Stomach (tissue), 19 donors: ENCODE data around the gene MTCH1. TPM values are rescaled to one million over a fixed set of nuclear protein-coding genes. Genes with fewer than 3 reads are reported as not detected.

Experiments used
- DNase-seq, 2 donors: peaks; one replicate each; pipeline versions ENCODE4 v3.0.0 to v3.0.0-alpha.2; 2013 to 2019
- H3K27ac ChIP-seq, 5 donors: fragments of 200-600 bp in 4 of 5; sonication (generic) in 4 of 5; one replicate each; pipeline ENCODE4 v1.5.1; 2013 to 2019; ENCODE audit warnings: mild to moderate bottlenecking in 1 of 5, moderate library complexity in 1 of 5
- H3K27me3 ChIP-seq, 3 donors: fragments of 200-600 bp; sonication (generic); one replicate each; pipeline ENCODE4 v1.5.1; 2017 to 2019; ENCODE audit warnings: mixed run types in 1 of 3
- H3K36me3 ChIP-seq, 4 donors: fragments of 200-600 bp; sonication (generic); 1 replicate in 3 of 4; 2 replicates in 1 of 4; pipeline ENCODE4 v1.5.1; 2016 to 2019
- H3K4me1 ChIP-seq, 4 donors: fragments of 200-600 bp; sonication (generic); one replicate each; pipeline ENCODE4 v1.5.1; 2016 to 2019
- H3K4me3 ChIP-seq, 4 donors: fragments of 200-600 bp; sonication (generic) in 3 of 4; one replicate each; pipeline ENCODE4 v1.5.1; 2016 to 2019; ENCODE audit warnings: mild to moderate bottlenecking in 1 of 4
- H3K9me3 ChIP-seq, 4 donors: fragments of 200-600 bp; sonication (generic); one replicate each; pipeline ENCODE4 v1.5.1; 2016 to 2019
- EP300 ChIP-seq: sonication (generic); formaldehyde crosslinking; IDR thresholded peaks from one replicate; pipeline ENCODE4 v1.6.1; 2017; ENCODE audit warnings: antibody characterized with exemption
- POLR2A ChIP-seq, 4 donors: fragments of 450-650 bp; IDR thresholded peaks; one replicate each; pipeline ENCODE4 v1.6.1; 2016; ENCODE audit warnings: antibody characterized with exemption in 4 of 4, control low read depth in 2 of 4, mild to moderate bottlenecking in 1 of 4, moderate library complexity in 1 of 4
- POLR2AphosphoS5 ChIP-seq, 3 donors: sonication (generic); formaldehyde crosslinking; IDR thresholded peaks; one replicate each; pipeline ENCODE4 v1.6.1; 2016; ENCODE audit warnings: antibody characterized with exemption in 3 of 3
- WGBS, 5 donors: extraction: QIAGEN DNeasy Blood & Tissue Kit in 3 of 5; methylation state at CpG; one replicate each; pipeline versions ENCODE4 v1.1.5 to v1.1.7; 2013 to 2018; 5-methylcytosine and 5-hydroxymethylcytosine counted together
- intact Hi-C: fragments of 100-400 bp; cut with DNase I; formaldehyde crosslinking; loops from one replicate; pipeline ENCODE4 v1.15.1; 2023; ENCODE audit warnings: low total_unique reads
- long read RNA-seq, 10 donors: transcript quantifications; one replicate each; lab custom pipeline, GENCODE V29; 2026
- polyA plus RNA-seq, 3 donors: library from polyadenylated mRNA; stranded (reverse); fragments of 200-250 nt; gene quantifications; one replicate each; pipeline ENCODE4 v1.2.3, GENCODE V29; 2013
- total RNA-seq, 5 donors: library from RNA; depleted of rRNA; stranded (reverse); fragments of >200 nt; gene quantifications; one replicate each; pipeline versions ENCODE4 v1.1.0 to v1.2.3, GENCODE V29; 2014 to 2016
- TF ChIP-seq, protein P1 (sequence below), 7 experiments: fragments of 450-650 bp in 4 of 7; fragments of 200-600 bp in 3 of 7; sonication (generic) in 3 of 7; IDR thresholded peaks; one replicate each; pipeline ENCODE4 v1.5.1; 2016 to 2019; ENCODE audit warnings: antibody characterized with exemption in 7 of 7, control low read depth in 2 of 7, mild to moderate bottlenecking in 1 of 7
- donor health status: healthy with polysubstance abuse.
- donor health status: Bipolar disorder and iron deficiency.
- donor health status: healthy.

Gene MTCH1, protein sequence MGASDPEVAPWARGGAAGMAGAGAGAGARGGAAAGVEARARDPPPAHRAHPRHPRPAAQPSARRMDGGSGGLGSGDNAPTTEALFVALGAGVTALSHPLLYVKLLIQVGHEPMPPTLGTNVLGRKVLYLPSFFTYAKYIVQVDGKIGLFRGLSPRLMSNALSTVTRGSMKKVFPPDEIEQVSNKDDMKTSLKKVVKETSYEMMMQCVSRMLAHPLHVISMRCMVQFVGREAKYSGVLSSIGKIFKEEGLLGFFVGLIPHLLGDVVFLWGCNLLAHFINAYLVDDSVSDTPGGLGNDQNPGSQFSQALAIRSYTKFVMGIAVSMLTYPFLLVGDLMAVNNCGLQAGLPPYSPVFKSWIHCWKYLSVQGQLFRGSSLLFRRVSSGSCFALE
- total RNA-seq (100 to 1,000 TPM; 123 to 202 (median 189) TPM), polyA plus RNA-seq (100 to 1,000 TPM; 110 to 172 (median 122) TPM)
- long read RNA-seq, donor 1, transcript MTCH1-201 (12 exons, 2,006 nt) = minor isoform, 13 of 37 reads
- long read RNA-seq, donor 1, transcript MTCH1-202 (12 exons, 2,057 nt) = major isoform, 22 of 37 reads
- long read RNA-seq, donor 1, partial matches to known transcripts = 0 of 37 reads
- long read RNA-seq, donor 1, other reads (novel, unspliced or antisense) = 0 of 37 reads
- long read RNA-seq, donor 2, transcript MTCH1-202 (12 exons, 2,057 nt) = major isoform, 36 of 78 reads
- long read RNA-seq, donor 2, transcript MTCH1-201 (12 exons, 2,006 nt) = minor isoform, 32 of 78 reads
- long read RNA-seq, donor 2, partial matches to known transcripts = 6 of 78 reads
- long read RNA-seq, donor 2, other reads (novel, unspliced or antisense) = 0 of 78 reads
- long read RNA-seq, donor 3, transcript MTCH1-201 (12 exons, 2,006 nt) = major isoform, 11 of 18 reads
- long read RNA-seq, donor 3, transcript MTCH1-202 (12 exons, 2,057 nt) = minor isoform, 5 of 18 reads
- long read RNA-seq, donor 3, partial matches to known transcripts = 0 of 18 reads
- long read RNA-seq, donor 3, other reads (novel, unspliced or antisense) = 0 of 18 reads
- long read RNA-seq, donor 4, partial matches to known transcripts = 0 of 6 reads
- long read RNA-seq, donor 4, other reads (novel, unspliced or antisense) = 0 of 6 reads
- long read RNA-seq, donor 5, transcript MTCH1-201 (12 exons, 2,006 nt) = major isoform, 34 of 71 reads
- long read RNA-seq, donor 5, transcript MTCH1-202 (12 exons, 2,057 nt) = minor isoform, 32 of 71 reads
- long read RNA-seq, donor 5, partial matches to known transcripts = 0 of 71 reads
- long read RNA-seq, donor 5, other reads (novel, unspliced or antisense) = 0 of 71 reads
- long read RNA-seq, donor 6, transcript MTCH1-204 (11 exons, 1,572 nt) = minor isoform, 5 of 165 reads
- long read RNA-seq, donor 6, transcript MTCH1-201 (12 exons, 2,006 nt) = major isoform, 65 of 165 reads
- long read RNA-seq, donor 6, transcript MTCH1-202 (12 exons, 2,057 nt) = minor isoform, 54 of 165 reads
- long read RNA-seq, donor 6, partial matches to known transcripts = 40 of 165 reads
- long read RNA-seq, donor 6, other reads (novel, unspliced or antisense) = 0 of 165 reads
- long read RNA-seq, donor 7, transcript MTCH1-202 (12 exons, 2,057 nt) = major isoform, 40 of 81 reads
- long read RNA-seq, donor 7, transcript MTCH1-201 (12 exons, 2,006 nt) = minor isoform, 32 of 81 reads
- long read RNA-seq, donor 7, partial matches to known transcripts = 5 of 81 reads
- long read RNA-seq, donor 7, other reads (novel, unspliced or antisense) = 0 of 81 reads
- long read RNA-seq, donor 8, transcript MTCH1-201 (12 exons, 2,006 nt) = major isoform, 21 of 44 reads
- long read RNA-seq, donor 8, transcript MTCH1-202 (12 exons, 2,057 nt) = minor isoform, 19 of 44 reads
- long read RNA-seq, donor 8, partial matches to known transcripts = 0 of 44 reads
- long read RNA-seq, donor 8, other reads (novel, unspliced or antisense) = 0 of 44 reads
- long read RNA-seq, donor 9, transcript MTCH1-201 (12 exons, 2,006 nt) = major isoform, 27 of 121 reads
- long read RNA-seq, donor 9, transcript MTCH1-202 (12 exons, 2,057 nt) = minor isoform, 20 of 121 reads
- long read RNA-seq, donor 9, partial matches to known transcripts = 72 of 121 reads
- long read RNA-seq, donor 9, other reads (novel, unspliced or antisense) = 0 of 121 reads
- long read RNA-seq, donor 10, transcript MTCH1-202 (12 exons, 2,057 nt) = minor isoform, 7 of 16 reads
- long read RNA-seq, donor 10, transcript MTCH1-201 (12 exons, 2,006 nt) = major isoform, 9 of 16 reads
- long read RNA-seq, donor 10, partial matches to known transcripts = 0 of 16 reads
- long read RNA-seq, donor 10, other reads (novel, unspliced or antisense) = 0 of 16 reads

DNA sequence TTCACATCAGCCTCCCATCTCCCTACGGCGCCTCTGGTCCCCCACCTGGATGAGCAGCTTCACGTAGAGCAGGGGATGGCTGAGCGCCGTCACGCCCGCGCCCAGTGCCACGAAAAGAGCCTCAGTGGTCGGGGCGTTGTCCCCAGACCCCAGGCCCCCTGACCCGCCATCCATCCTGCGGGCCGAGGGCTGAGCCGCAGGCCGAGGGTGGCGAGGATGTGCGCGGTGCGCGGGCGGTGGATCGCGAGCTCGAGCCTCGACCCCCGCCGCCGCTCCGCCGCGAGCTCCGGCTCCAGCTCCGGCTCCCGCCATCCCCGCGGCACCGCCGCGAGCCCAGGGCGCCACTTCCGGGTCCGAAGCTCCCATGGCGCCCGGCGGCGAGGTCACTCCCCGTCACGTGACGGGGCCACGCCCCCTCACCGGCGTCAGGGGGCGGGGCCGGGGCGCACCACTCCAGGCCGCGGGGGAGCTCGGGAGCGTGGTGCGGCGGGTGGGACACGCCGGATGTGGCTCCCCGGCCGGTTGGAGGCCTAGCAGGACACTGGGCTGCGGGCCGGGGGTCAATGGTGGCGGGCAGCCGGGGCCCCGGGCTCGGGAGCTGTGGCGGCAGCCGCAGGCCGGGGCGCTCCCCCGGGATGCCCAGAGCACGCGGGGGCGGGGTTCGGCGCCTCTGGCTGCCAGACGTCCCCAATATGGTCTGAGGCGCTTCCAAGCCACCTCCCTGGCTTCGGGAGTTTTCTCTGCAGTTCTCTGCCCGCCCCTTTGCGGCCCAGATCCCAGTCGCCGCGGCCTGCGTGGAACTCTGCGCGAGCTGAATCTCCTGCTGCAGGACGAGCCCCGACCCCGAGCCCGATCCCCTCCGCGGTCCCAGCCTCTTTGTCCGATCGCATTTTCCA lies at the start of gene MTCH1:
Gene MTCH1 (minus strand): TSS at position 389 of the 896 bp plus-strand sequence. CDS start 23 bp downstream, at position 366.
- intact Hi-C loops = no loop called here
- DNase-seq = peak; percentile 92 to 96
- Histone ChIP-seq H3K4me1 (peaks cover 34 to 55% (median 48%) of the 10 kb centered on the region in 4 donors), H3K36me3 (peaks cover 0 to 14% (median 9%) of the 10 kb centered on the region in 4 donors), H3K4me3 (peak within 1 kb of the TSS; percentile 91 to 100 (median 94)), H3K27ac (peak within 1 kb of the TSS; percentile 97 to 99 (median 99)), H3K27me3 (no peaks in the 10 kb centered on the region), H3K9me3 (no peaks in the 10 kb centered on the region)
- TF ChIP-seq EP300 (no peak), POLR2AphosphoS5 (IDR thresholded peaks at IDR 0.05) (peak; percentile 92 to 97 (median 96)), POLR2A (IDR thresholded peaks at IDR 0.05) (peak in 1 of 4 donors; percentile 9)
- TF ChIP-seq, protein P1, sequence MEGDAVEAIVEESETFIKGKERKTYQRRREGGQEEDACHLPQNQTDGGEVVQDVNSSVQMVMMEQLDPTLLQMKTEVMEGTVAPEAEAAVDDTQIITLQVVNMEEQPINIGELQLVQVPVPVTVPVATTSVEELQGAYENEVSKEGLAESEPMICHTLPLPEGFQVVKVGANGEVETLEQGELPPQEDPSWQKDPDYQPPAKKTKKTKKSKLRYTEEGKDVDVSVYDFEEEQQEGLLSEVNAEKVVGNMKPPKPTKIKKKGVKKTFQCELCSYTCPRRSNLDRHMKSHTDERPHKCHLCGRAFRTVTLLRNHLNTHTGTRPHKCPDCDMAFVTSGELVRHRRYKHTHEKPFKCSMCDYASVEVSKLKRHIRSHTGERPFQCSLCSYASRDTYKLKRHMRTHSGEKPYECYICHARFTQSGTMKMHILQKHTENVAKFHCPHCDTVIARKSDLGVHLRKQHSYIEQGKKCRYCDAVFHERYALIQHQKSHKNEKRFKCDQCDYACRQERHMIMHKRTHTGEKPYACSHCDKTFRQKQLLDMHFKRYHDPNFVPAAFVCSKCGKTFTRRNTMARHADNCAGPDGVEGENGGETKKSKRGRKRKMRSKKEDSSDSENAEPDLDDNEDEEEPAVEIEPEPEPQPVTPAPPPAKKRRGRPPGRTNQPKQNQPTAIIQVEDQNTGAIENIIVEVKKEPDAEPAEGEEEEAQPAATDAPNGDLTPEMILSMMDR (IDR thresholded peaks at IDR 0.05) = no peak
- 0 to 2% (median 1%) methylated on average over 30 to 101 of the region's 101 CpGs for WGBS, 5 donors

DNA sequence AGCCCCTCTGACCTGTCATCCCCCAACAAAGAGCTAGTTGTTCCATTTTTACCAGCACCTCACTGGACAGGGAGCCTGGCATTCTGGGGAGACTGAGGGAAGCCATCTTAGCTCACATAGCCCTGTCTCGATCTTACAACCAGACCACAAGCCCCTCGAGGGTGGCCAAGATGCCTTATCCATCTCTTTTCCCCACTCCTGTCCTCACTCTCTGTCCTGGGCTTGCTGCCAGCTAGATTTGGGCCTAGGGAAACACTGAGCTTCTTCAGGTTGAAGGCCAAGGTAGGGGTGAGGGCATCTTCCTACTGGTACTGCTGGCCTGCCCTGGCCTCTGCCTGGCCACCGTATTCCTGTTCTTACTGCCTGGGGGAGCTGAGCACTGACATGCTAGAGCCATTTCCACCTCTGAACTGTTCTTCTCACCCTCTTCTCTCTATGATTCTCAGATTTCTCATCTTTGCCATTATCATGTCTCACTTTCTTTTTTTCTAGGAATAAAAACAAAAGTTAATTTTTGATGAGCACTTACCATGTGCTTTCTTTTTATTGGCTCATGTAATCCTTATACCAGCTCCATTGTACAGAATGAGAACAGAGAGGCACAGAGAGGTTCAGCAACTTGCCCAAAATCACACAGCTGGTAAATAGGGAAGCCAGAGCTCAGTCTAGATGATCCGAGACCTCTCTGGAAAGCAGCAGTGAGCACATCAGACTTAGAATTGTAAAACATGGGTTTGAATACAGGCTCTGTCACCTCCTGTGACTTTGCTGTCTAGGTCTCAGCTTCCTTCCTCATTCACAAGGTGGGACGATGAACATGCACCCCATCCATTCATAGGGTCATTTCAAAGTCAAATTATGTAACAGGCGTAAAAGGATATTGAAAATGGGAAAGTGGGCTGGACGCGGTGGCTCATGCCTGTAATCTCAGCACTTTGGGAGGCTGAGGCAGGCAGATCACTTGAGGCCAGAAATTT lies 48.1 kb upstream of the MTCH1 start:
- WGBS, 5 donors = 75 to 88% (median 81%) methylated on average over 8 of the region's 8 CpGs
- peaks cover 0 to 10% (median 0%) of the 10 kb centered on the region in 4 donors for H3K36me3 ChIP-seq
- peaks cover 4 to 15% (median 7%) of the 10 kb centered on the region in 4 donors for H3K4me1 ChIP-seq
- peaks cover 0 to 5% (median 4%) of the 10 kb centered on the region in 4 donors for H3K9me3 ChIP-seq
- no peak for DNase-seq
- intact Hi-C loops = no loop called here
- TF ChIP-seq EP300 (no peak), POLR2AphosphoS5 (IDR thresholded peaks at IDR 0.05) (no peak), POLR2A (IDR thresholded peaks at IDR 0.05) (no peak)
- TF ChIP-seq, protein P1 (IDR thresholded peaks at IDR 0.05) = no peak
- no peaks in the 10 kb centered on the region for H3K27me3 ChIP-seq
- no peak overlapping the region for H3K4me3 ChIP-seq
- no peak overlapping the region for H3K27ac ChIP-seq
